SK-N-SH (cell line): ENCODE measurements around the gene ZNF81.

Source experiments
- ELF1 ChIP-seq: IDR thresholded peaks from 2 replicates; pipeline ENCODE4 v1.4.0; 2012
- EP300 ChIP-seq, 2 experiments: IDR thresholded peaks; 2 replicates each; pipeline versions ENCODE4 v1.4.0 to v1.6.1; 2012; ENCODE audit warnings: borderline replicate concordance in 1 of 2, low read depth in 1 of 2, low read length in 1 of 2
- EZH2phosphoT487 ChIP-seq: fragments of 200-600 bp; sonication (generic); IDR thresholded peaks from 2 replicates; pipeline ENCODE4 v1.6.1; 2017; ENCODE audit warnings: low read depth, mixed run types, mild to moderate bottlenecking, antibody characterized with exemption, moderate library complexity, borderline replicate concordance
- FOXM1 ChIP-seq: IDR thresholded peaks from 2 replicates; pipeline ENCODE4 v1.4.0; 2012; ENCODE audit warnings: low read depth, mild to moderate bottlenecking
- GATA2 ChIP-seq: sonication (generic); formaldehyde crosslinking; IDR thresholded peaks from 2 replicates; pipeline ENCODE4 v1.5.0; 2020; ENCODE audit warnings: mild to moderate bottlenecking, missing genetic modification reagents
- JUND ChIP-seq: IDR thresholded peaks from 2 replicates; pipeline ENCODE4 v1.4.0; 2012
- MXI1 ChIP-seq: IDR thresholded peaks from 2 replicates; pipeline ENCODE4 v1.6.1; 2012; ENCODE audit warnings: mild to moderate bottlenecking, low read depth, low read length, improper control_type of control experiment
- NRF1 ChIP-seq: IDR thresholded peaks from 2 replicates; pipeline ENCODE4 v1.6.1; 2012; ENCODE audit warnings: low read depth, mild to moderate bottlenecking, low read length
- POLR2AphosphoS5 ChIP-seq: IDR thresholded peaks from 2 replicates; pipeline ENCODE4 v1.6.1; 2012; ENCODE audit warnings: low read depth, low read length
- SIN3A ChIP-seq: IDR thresholded peaks from 2 replicates; pipeline ENCODE4 v1.6.1; 2012; ENCODE audit warnings: low read depth, mild to moderate bottlenecking, low read length, moderate library complexity, borderline replicate concordance
- TAF1 ChIP-seq: IDR thresholded peaks from 2 replicates; pipeline ENCODE4 v1.6.1; 2012; ENCODE audit warnings: low read depth, mild to moderate bottlenecking, low read length, moderate library complexity, borderline replicate concordance
- TF ChIP-seq, protein P1 (sequence below): fragments of 200-600 bp; sonication (generic); IDR thresholded peaks from 2 replicates; pipeline ENCODE4 v1.6.1; 2017; ENCODE audit warnings: antibody characterized with exemption, mild to moderate bottlenecking, moderate library complexity
- TF ChIP-seq, protein P2 (sequence below): fragments of 150-350 bp; IDR thresholded peaks from 2 replicates; pipeline ENCODE4 v1.6.1; 2017; ENCODE audit warnings: antibody characterized with exemption, low read length, low read depth, borderline replicate concordance
- TF ChIP-seq, protein P3 (sequence below): IDR thresholded peaks from 2 replicates; pipeline ENCODE4 v1.4.0; 2012; ENCODE audit warnings: low read depth

DNA sequence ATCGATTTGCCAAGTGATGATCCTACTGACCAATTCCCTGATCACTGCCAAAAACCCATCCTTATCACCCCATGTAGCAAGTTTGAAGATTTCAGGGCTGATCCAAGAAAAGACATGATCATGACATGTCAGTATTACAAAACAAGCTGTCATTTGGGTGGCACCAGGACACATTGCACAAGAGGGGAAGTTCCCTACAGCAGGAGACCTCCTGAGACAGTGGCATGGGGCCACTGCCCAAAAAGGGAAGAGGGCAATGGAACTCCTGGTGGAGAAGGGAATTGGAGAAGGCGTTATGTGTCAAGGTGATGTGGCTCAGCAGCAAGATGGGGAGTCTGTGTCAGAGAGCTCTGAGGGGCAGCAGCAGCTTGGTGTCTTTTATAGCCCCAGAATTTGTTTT lies 123.7 kb downstream of the ZNF81 start:
- no peak for TF ChIP-seq TAF1
- TF ChIP-seq, protein P1, sequence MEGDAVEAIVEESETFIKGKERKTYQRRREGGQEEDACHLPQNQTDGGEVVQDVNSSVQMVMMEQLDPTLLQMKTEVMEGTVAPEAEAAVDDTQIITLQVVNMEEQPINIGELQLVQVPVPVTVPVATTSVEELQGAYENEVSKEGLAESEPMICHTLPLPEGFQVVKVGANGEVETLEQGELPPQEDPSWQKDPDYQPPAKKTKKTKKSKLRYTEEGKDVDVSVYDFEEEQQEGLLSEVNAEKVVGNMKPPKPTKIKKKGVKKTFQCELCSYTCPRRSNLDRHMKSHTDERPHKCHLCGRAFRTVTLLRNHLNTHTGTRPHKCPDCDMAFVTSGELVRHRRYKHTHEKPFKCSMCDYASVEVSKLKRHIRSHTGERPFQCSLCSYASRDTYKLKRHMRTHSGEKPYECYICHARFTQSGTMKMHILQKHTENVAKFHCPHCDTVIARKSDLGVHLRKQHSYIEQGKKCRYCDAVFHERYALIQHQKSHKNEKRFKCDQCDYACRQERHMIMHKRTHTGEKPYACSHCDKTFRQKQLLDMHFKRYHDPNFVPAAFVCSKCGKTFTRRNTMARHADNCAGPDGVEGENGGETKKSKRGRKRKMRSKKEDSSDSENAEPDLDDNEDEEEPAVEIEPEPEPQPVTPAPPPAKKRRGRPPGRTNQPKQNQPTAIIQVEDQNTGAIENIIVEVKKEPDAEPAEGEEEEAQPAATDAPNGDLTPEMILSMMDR, result no peak
- no peak for TF ChIP-seq MXI1
- TF ChIP-seq EZH2phosphoT487, result no peak
- TF ChIP-seq ELF1, result no peak
- TF ChIP-seq NRF1, result no peak
- TF ChIP-seq, protein P2, sequence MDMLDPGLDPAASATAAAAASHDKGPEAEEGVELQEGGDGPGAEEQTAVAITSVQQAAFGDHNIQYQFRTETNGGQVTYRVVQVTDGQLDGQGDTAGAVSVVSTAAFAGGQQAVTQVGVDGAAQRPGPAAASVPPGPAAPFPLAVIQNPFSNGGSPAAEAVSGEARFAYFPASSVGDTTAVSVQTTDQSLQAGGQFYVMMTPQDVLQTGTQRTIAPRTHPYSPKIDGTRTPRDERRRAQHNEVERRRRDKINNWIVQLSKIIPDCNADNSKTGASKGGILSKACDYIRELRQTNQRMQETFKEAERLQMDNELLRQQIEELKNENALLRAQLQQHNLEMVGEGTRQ, result no peak
- TF ChIP-seq EP300 (IDR thresholded peaks at IDR 0.05; ENCODE audit: borderline replicate concordance in 1 of 2, low read depth in 1 of 2, low read length in 1 of 2), result no peak
- TF ChIP-seq GATA2 (CRISPR knock-in tag), result no peak
- TF ChIP-seq FOXM1, result no peak
- no peak for TF ChIP-seq JUND
- TF ChIP-seq POLR2AphosphoS5, result no peak
- no peak for TF ChIP-seq SIN3A
- TF ChIP-seq, protein P3, sequence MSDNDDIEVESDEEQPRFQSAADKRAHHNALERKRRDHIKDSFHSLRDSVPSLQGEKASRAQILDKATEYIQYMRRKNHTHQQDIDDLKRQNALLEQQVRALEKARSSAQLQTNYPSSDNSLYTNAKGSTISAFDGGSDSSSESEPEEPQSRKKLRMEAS, result no peak
